T1000 (cell line): ENCODE measurements around the gene EXOG.
A peak's percentile ranks its signal among the peaks of the same experiment; 100 is the strongest.

ENCODE experiments used
- DNase-seq: peaks from one replicate; lab custom pipeline; 2025; ENCODE audit warnings: mixed read lengths; lab: John Stamatoyannopoulos, UW

Gene EXOG

GRCh38 chr3:38473229-38473628 lies 22.9 kb upstream of the EXOG start:
- no peak for DNase-seq

DNA sequence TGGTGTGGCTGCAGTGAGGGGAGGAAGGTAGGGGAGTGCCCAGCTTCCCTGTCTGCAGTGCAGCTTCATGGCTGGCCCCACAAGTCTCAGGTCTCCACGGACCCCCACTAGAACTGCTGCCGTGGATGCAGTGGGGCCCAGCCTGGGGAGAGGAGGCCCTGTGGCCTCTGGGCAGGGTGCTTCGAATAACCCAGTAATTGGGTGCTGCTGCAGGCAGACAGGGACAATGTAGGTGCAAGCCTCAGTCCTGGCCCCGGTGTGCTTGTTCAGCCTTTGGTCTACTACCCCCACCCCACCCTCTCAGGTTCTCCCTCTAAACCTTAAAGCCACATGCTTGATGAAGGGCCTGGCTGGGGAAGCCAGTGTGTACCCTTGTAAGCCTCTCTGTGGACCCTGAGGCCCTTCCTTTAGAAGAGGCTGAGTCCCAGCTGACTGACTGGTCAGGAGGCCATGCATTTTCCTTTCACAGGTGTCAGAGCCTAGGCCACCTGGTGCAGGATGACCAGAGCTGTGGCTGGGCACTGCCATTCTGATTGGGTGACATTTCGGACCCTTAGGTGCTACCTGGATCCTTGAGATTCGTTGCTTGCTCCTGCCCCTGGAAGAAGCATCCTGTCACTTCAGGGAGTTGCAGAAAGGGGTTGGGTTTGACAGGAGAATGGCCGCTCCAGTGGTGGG lies 21.1 kb upstream of the EXOG start:
- DNase-seq, result no peak

DNA sequence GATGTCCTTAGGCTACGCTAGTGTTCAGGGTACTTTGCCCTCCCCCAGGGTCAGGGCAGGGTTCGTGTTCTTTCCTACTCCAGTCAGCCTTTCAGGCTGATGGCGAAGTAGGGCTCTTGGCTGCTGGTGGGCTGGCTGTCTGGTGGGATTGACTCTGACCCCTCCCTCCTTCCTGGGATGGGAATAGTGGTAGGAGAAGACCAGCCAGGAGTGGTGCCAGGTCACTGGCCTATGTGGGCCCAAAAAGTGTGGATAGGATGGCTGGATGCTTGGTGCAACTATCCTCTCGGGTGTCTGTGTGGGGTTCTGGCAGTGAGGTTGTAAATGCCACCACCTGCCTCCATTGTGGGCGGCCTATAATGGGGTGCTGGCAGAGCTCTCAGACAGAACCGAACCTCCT lies 20.4 kb upstream of the EXOG start:
- DNase-seq, result no peak

DNA sequence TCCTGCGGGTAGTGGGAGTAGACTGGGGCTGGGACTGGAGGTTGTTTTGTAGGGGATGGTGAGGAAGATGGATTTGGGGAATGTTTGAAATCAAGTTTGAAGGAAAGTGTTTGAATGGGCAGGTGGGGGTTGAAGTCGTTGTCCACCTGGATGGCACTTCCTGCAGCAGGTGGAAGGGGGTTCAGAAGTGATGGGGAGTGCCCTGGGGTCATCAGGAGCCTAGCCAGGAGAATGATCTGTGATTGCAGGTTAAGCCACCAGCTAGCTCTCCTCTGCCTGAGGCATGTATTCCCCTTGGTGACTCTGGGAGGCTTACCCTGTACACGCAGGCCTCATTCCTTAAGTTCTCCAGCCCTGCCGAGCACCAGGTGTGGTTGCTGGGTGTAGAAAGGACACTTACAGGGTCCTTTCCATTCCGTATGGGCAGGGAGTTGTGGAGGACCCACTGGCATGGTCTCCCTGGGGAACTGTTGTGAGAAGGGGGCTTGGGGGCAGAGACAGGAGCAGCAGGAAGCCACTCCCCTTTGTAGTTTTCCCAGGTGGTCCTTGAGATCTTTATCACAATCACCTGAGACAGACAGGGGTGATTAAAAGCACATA lies 19.9 kb upstream of the EXOG start:
- no peak for DNase-seq

DNA sequence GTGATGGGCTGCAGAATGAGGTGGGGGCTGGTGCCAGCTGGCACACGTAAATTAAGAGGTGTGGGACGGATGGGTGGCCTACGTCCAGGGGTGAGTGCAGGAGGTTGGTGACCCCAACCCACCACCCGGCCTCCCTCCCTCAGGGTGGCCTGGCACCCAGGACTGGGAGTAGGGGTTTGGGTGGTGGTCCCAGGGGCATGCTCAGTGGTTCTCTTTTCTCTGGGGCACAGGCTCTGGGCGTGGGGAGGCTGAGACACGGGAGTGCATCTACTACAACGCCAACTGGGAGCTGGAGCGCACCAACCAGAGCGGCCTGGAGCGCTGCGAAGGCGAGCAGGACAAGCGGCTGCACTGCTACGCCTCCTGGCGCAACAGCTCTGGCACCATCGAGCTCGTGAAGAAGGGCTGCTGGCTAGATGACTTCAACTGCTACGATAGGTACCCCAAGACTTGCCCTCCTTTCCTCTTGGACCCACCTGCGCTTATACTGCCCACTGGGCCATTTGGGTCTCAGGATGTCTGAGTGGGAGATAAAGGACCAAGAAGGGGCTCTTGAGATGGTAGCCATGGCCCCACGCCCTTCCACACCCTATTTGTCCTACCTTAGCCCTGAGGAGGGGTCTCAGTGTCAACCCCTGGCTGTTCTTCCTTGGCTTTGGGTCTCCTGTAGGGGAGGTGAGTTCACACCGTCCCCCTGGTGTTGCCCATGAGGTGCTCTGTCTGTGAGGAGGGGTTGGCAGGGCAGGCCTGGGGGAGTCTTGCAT lies 18.9 kb upstream of the EXOG start:
- DNase-seq, result no peak

- DNase-seq, result no peak
These were observed 18.2 kb upstream of the EXOG start for GRCh38 chr3:38477839-38478450.

DNA sequence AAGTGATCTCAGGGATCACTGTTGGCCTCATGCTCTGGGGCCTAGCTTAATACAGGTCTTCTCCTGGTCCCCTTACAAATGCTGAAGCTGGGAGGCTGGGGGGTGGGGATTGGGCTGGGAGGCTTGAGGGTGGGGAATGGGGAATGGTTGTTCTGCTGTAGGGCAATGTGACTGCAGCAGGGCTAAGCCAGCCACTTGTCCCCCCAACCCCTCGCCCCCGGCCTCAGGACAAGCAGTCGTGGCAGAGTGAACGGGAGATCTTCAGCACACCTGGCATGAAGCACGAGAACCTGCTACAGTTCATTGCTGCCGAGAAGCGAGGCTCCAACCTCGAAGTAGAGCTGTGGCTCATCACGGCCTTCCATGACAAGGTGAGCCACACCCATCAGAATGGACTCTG lies 17.2 kb upstream of the EXOG start:
- DNase-seq, result no peak

- peak; percentile 42 for DNase-seq
These were observed 16.6 kb upstream of the EXOG start for GRCh38 chr3:38479431-38480092.

- DNase-seq, result no peak
These were observed 16.1 kb upstream of the EXOG start for GRCh38 chr3:38480093-38480445.

DNA sequence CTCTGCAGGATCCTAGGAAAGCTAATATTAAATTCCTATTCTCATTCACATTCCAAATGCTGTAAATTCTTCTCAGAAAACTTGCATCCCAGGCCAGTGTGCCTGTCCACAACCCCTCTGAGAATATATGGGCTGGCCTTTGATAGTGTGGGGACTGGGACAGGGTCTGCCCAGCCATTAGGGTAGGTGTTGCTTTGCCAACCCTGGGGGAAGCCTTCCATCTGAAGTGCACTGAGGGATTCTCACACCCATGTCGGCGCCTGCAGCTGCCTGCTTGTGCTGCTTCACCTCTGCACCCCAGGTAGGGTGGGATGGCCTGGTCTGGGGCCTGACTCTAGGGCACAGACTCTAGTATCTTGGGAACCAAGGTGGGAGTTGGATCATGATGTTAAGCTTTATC lies 15.2 kb upstream of the EXOG start:
- no peak for DNase-seq

DNA sequence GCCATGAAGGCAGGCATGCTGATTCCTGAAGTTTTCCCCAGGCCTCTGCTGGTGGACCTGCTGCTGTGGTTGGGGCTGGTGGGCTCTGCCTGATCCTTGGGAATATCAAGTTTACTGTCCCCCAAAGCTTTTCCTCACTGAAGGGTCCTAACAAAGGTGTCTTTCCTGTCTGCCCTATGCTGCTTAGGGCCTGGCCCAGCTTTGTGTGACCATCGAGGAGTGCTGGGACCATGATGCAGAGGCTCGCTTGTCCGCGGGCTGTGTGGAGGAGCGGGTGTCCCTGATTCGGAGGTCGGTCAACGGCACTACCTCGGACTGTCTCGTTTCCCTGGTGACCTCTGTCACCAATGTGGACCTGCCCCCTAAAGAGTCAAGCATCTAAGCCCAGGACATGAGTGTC lies 13.2 kb upstream of the EXOG start:
- DNase-seq, result no peak

DNA sequence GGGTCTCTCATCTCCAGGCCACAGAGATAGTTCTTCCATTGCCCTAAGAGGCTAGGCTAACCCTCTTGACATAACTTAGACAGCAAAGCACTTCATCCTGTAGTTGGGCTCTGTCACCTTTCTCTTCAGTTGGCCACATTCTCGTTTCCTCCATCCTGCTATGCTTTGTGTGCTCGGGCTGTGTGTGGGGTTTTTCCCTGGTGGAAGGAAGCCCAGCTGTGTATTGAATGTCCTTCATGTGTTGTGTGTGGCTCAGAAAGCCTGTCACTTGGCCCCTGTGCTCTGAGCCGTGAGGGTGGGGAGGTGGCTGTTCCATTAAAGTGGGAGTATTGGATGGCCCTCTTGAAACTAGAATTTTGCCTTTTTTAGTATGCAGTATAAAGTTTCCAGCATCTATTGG lies 8.8 kb upstream of the EXOG start:
- DNase-seq, result no peak

- DNase-seq, result no peak
These were observed 7.2 kb upstream of the EXOG start for GRCh38 chr3:38488949-38489348.

DNA sequence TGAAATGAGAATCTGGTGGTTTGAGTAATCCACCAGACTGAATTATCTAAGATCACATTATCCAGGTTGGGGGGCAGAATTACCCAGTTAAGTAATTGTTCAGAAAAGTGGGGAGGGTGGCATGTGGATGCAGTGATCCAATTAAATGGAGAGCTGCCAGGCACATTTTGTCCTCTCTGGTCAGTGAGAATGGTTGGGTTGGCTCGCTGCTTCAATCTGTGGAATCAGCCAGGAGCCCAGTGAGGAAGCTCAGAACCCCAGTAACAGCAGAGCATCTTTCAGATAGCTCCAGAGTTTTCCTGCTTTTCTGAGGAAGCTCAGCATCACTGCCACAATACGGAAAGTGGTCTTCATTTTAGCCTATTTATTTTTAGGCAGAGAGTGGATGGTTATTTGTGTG lies 6.4 kb upstream of the EXOG start:
- no peak for DNase-seq

GRCh38 chr3:38490281-38491030 lies 5.7 kb upstream of the EXOG start:
- no peak for DNase-seq

- DNase-seq, result no peak
These were observed 4.9 kb upstream of the EXOG start for GRCh38 chr3:38491215-38491614.

- no peak for DNase-seq
These were observed 3.1 kb upstream of the EXOG start for GRCh38 chr3:38493031-38493430.

DNA sequence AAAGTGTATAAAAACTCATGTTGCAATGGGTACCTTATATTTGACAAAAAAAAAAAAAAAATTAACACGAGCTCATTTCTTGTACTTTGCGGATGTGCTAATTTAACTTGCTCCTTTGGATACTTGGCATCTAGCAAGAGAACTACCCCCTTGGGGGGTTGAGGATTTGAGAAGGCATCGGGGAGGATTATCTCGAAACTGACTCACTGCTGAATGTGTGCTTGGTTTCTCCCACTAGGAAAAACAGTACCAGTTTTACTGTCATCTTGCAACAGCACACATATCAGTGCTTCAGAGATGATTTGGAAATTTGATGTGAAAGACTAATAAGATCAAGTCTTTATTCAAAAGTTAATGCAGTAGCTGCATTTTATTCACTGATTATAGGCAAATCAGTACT lies 891 bp downstream of the EXOG start:
- DNase-seq, result no peak

DNA sequence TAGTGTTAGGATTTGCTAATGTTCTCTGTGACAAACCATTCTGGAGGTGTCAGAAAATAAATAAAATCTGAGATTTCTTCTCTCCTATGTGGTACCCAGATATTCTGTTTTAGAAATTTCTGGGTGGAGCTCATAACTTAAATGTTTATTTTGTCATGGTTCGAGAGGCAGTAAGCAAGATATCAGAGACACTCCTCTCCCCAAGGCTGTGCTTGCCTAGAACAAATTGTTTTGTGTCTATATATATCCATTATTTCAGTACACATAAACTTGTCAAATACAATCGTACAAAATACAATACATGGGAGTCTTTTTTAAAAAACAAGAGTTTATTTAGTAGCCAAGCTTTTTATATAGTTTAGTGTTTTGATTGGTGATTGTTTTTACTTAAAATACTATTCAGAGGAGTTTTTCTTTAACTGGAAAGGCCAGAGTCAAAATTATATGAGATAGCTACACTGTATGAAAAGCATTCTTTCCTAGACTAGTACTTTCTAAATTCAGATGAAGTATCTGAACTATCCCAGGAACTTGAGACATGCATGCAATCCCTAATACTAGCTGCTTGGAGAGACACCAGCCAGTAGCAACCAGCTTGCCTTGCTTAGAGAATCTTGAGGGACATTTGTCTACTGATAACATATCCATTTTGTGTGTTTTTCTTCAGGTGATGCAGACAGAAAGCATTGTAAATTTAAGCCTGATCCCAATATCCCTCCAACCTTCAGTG lies 4.7 kb downstream of the EXOG start:
- DNase-seq, result no peak

DNA sequence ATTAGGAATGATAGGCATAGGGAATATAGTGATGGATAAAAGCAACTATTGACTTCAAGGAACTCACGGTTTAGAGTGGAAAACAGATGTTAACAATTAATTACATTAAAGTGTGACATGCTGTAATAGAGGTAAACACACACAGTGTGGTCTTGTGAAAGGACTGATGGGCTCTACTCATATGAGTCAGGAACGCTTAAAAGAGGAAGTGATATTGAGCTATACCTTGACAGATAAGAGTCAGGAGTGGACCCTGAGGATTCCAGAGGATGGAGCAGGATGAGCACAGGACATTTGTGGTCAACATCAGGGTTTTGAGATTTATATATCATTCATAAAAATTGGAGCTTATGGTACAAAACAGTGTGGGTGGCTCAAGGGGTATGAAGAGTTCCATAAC lies 11.0 kb downstream of the EXOG start:
- no peak for DNase-seq

GRCh38 chr3:38509732-38510131 lies 13.6 kb downstream of the EXOG start:
- DNase-seq, result no peak
